ENCODE results near the gene UST.

- TF ChIP-seq CTCF (IDR thresholded peaks at IDR 0.05), result no peak
- TF ChIP-seq EZH2 (IDR thresholded peaks at IDR 0.05), result no peak
Measured at GRCh38 chr6:148868901-148869300, 122.1 kb downstream of the UST start.
